Cardiac muscle cell (in vitro differentiated cells and primary cell): Measurements from ENCODE around the gene THAP3. TPM values are rescaled to one million over a fixed set of nuclear protein-coding genes. Genes with fewer than 3 reads are reported as not detected.
A peak's percentile ranks its signal among the peaks of the same experiment; 100 is the strongest.

Source experiments
- DNase-seq, 2 donors: peaks; one replicate each; pipeline versions ENCODE4 v3.0.0 to v3.0.0-alpha.2; 2010 to 2017; ENCODE audit warnings: low read depth in 1 of 2, low spot score in 1 of 2
- H3K27ac ChIP-seq: fragments of 200-600 bp; sonication (generic); 2 replicates; pipeline ENCODE4 v1.5.1; 2016
- H3K27me3 ChIP-seq: fragments of 200-600 bp; sonication (generic); 2 replicates; pipeline ENCODE4 v1.6.0; 2016; ENCODE audit warnings: control low read depth
- H3K36me3 ChIP-seq: fragments of 200-600 bp; sonication (generic); 2 replicates; pipeline ENCODE4 v1.5.1; 2016; ENCODE audit warnings: control low read depth
- H3K4me1 ChIP-seq: fragments of 200-600 bp; sonication (generic); 2 replicates; pipeline ENCODE4 v1.8.1; 2017; ENCODE audit warnings: low read depth, mild to moderate bottlenecking, mixed run types
- H3K4me3 ChIP-seq: fragments of 200-600 bp; sonication (generic); 2 replicates; pipeline ENCODE4 v1.5.1; 2016; ENCODE audit warnings: mild to moderate bottlenecking
- H3K9me3 ChIP-seq: fragments of 200-600 bp; sonication (generic); 2 replicates; pipeline ENCODE4 v1.5.1; 2017; ENCODE audit warnings: low read depth, mild to moderate bottlenecking, control low read depth
- CTCF ChIP-seq: IDR thresholded peaks from 2 replicates; pipeline ENCODE4 v1.5.1; 2012; ENCODE audit warnings: low read depth, mild to moderate bottlenecking, low read length
- polyA plus RNA-seq: library from polyadenylated mRNA; unstranded; fragments of >200 nt; fragmentation: Nextera tagmentation; extraction: Ambion mirVana; gene quantifications from 2 replicates; pipeline ENCODE4 v1.2.1, GENCODE V29; 2016
- total RNA-seq: library from RNA; depleted of rRNA; stranded (reverse); fragments of >200 nt; gene quantifications from 2 replicates; pipeline ENCODE4 v1.2.3, GENCODE V29; 2016

The THAP3 gene
- total and polyA plus RNA-seq, 2 experiments from 2014 or later = 35.1 to 55.5 TPM

GRCh38 chr1:6580119-6580592 lies 44.5 kb upstream of the THAP3 start:
- Histone ChIP-seq H3K27ac (peak overlapping the region; percentile 66), H3K27me3 (no peaks in the 10 kb centered on the region), H3K9me3 (no peaks in the 10 kb centered on the region), H3K4me3 (peak overlapping the region; percentile 84), H3K4me1 (peaks cover 19% of the 10 kb centered on the region), H3K36me3 (no peaks in the 10 kb centered on the region)
- no peak for DNase-seq
- TF ChIP-seq CTCF = no peak

- no peaks in the 10 kb centered on the region for H3K36me3 ChIP-seq
- no peaks in the 10 kb centered on the region for H3K9me3 ChIP-seq
- H3K27me3 ChIP-seq = no peaks in the 10 kb centered on the region
- no peak for DNase-seq
- TF ChIP-seq CTCF = no peak
- peak overlapping the region; percentile 84 for H3K4me3 ChIP-seq
- peak overlapping the region; percentile 66 for H3K27ac ChIP-seq
- H3K4me1 ChIP-seq = peaks cover 19% of the 10 kb centered on the region
Measured at GRCh38 chr1:6580593-6581409, 43.9 kb upstream of the THAP3 start.

GRCh38 chr1:6581561-6582305 lies 42.9 kb upstream of the THAP3 start:
- no peaks in the 10 kb centered on the region for H3K36me3 ChIP-seq
- TF ChIP-seq CTCF = no peak
- DNase-seq = no peak
- H3K27ac ChIP-seq = no peak overlapping the region
- H3K4me3 ChIP-seq = no peak overlapping the region
- H3K4me1 ChIP-seq = peaks cover 19% of the 10 kb centered on the region
- H3K27me3 ChIP-seq = no peaks in the 10 kb centered on the region
- no peaks in the 10 kb centered on the region for H3K9me3 ChIP-seq

GRCh38 chr1:6582370-6582769 lies 42.3 kb upstream of the THAP3 start:
- no peak for TF ChIP-seq CTCF
- peaks cover 19% of the 10 kb centered on the region for H3K4me1 ChIP-seq
- H3K36me3 ChIP-seq = peaks cover 1% of the 10 kb centered on the region
- H3K27ac ChIP-seq = no peak overlapping the region
- H3K4me3 ChIP-seq = no peak overlapping the region
- no peaks in the 10 kb centered on the region for H3K9me3 ChIP-seq
- H3K27me3 ChIP-seq = no peaks in the 10 kb centered on the region
- DNase-seq = no peak

GRCh38 chr1:6584126-6585080 lies 40.3 kb upstream of the THAP3 start:
- no peaks in the 10 kb centered on the region for H3K9me3 ChIP-seq
- no peak for TF ChIP-seq CTCF
- H3K4me1 ChIP-seq = peaks cover 14% of the 10 kb centered on the region
- H3K36me3 ChIP-seq = peaks cover 19% of the 10 kb centered on the region
- H3K27me3 ChIP-seq = no peaks in the 10 kb centered on the region
- H3K27ac ChIP-seq = no peak overlapping the region
- DNase-seq = no peak
- H3K4me3 ChIP-seq = no peak overlapping the region
